DND-41 (cell line): ENCODE measurements around the gene RFX2.

Source experiments
- CTCF ChIP-seq: IDR thresholded peaks from 2 replicates; pipeline ENCODE4 v1.5.1; 2012; ENCODE audit warnings: borderline replicate concordance, low read length, moderate library complexity, mild to moderate bottlenecking; ENCODE audit not compliant: poor library complexity, severe bottlenecking; ENCODE audit errors: extremely low read depth
- EZH2 ChIP-seq: IDR thresholded peaks from 3 replicates; pipeline ENCODE4 v1.6.1; 2012; ENCODE audit warnings: borderline replicate concordance, low read depth, mild to moderate bottlenecking, moderate library complexity, low read length, inconsistent platforms; ENCODE audit not compliant: severe bottlenecking

- TF ChIP-seq CTCF (peak; percentile 81), EZH2 (no peak)
Observed at GRCh38 chr19:5967994-5968430, 142.3 kb downstream of the RFX2 start.
